Thoracic aorta (tissue), 2 donors: Measurements from ENCODE around the gene AMY1C. TPM values are rescaled to one million over a fixed set of nuclear protein-coding genes. Genes with fewer than 3 reads are reported as not detected.
"Not testable (repeated sequence)": the region's sequence is repeated elsewhere in the genome, so short reads cannot be mapped to it uniquely, and the experiment has no call there.

Experiments
- ATAC-seq: fragments of 150-250 bp; one replicate; pipeline ENCODE4 v1.8.0; 2017; ENCODE audit warnings: low read depth; ENCODE audit not compliant: insufficient number of reproducible peaks, low FRiP score
- DNase-seq: peaks from one replicate; pipeline ENCODE4 v3.0.0-alpha.2; 2020; ENCODE audit warnings: low spot score
- H3K27ac ChIP-seq, 2 donors: fragments of 200-600 bp; sonication (generic); 1 replicate in 1 of 2; 2 replicates in 1 of 2; pipeline ENCODE4 v1.5.1; 2016; ENCODE audit warnings: mild to moderate bottlenecking in 2 of 2, moderate library complexity in 2 of 2
- H3K27me3 ChIP-seq: fragments of 200-600 bp; sonication (generic); replicated peaks from 2 replicates; pipeline ENCODE4 v1.6.0; 2016; ENCODE audit warnings: mild to moderate bottlenecking; ENCODE audit not compliant: insufficient read depth
- H3K36me3 ChIP-seq: fragments of 200-600 bp; sonication (generic); one replicate; pipeline ENCODE4 v1.5.1; 2016
- H3K4me1 ChIP-seq, 2 donors: fragments of 200-600 bp; sonication (generic); 1 replicate in 1 of 2; 2 replicates in 1 of 2; pipeline versions ENCODE4 v1.5.1 to v1.6.0; 2016; ENCODE audit warnings: low read depth in 2 of 2, mild to moderate bottlenecking in 1 of 2; ENCODE audit not compliant: control insufficient read depth in 1 of 2
- H3K4me3 ChIP-seq: fragments of 200-600 bp; sonication (generic); 2 replicates; pipeline ENCODE4 v1.5.1; 2016; ENCODE audit warnings: mild to moderate bottlenecking
- H3K9me3 ChIP-seq: fragments of 200-600 bp; sonication (generic); 2 replicates; pipeline ENCODE4 v1.5.1; 2016
- total RNA-seq, 2 donors: library from RNA; depleted of rRNA; stranded (reverse); fragments of >200 nt; gene quantifications; one replicate each; pipeline versions ENCODE4 v1.1.0 to v1.2.3, GENCODE V29; 2016

The AMY1C gene
- not detected for total RNA-seq

DNA sequence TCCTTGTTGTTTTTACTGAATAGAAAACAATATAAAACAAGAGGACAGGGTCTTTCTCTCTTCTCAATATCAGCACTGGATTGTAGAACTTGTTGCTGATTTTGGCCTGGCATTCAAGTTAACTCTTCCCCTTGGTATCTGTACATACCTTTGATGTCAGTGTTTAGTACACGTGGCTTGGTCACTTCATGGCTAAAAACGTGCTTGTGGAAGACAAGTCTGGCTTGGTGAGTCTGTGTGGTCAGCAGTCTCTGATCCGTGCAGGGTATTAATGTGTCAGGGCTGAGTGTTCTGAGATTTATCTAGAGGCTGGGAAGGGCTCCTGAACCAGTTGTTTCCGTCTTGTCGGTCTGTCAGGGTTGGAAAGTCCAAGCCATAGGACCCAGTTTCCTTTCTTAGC lies at the start of gene AMY1C:
TSS of gene AMY1C (plus strand) at position 301 of the 400 bp plus-strand sequence. CDS start 572 bp downstream, outside the sequence.
- H3K4me3 ChIP-seq, H3K36me3 ChIP-seq, ATAC-seq: not testable (repeated sequence)

GRCh38 chr1:103700669-103701068 lies 49.0 kb upstream of the AMY1C start:
- H3K27ac ChIP-seq, H3K4me1 ChIP-seq, ATAC-seq, H3K9me3 ChIP-seq, DNase-seq, H3K4me3 ChIP-seq, H3K36me3 ChIP-seq, H3K27me3 ChIP-seq: not testable (repeated sequence)

More for the DNA sequence above, at the start of gene AMY1C:
- not testable (repeated sequence) for H3K4me1 ChIP-seq, H3K27me3 ChIP-seq, DNase-seq, H3K27ac ChIP-seq, H3K9me3 ChIP-seq

DNA sequence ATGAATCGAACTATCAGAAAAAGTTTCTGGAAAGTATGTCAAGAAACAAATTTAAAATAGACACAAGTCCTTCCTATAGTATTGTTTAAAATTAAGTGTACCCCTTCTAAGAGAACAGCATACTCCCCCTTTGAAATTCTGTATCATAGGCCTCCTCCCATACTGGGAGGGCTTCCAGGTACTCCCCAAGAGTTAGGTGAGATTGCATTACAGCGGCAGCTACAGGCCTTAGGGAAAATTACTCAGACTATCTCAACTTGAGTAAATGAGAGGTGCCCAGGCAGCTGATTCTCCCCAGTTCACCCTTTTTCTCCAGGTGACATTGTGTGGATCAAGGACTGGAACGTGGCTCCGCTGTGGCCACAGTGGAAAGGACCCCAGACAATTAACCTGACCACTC lies 48.4 kb upstream of the AMY1C start:
- not testable (repeated sequence) for H3K36me3 ChIP-seq, H3K4me1 ChIP-seq, H3K4me3 ChIP-seq, H3K27ac ChIP-seq, DNase-seq, H3K27me3 ChIP-seq, ATAC-seq, H3K9me3 ChIP-seq

GRCh38 chr1:103707670-103708069 lies 42.0 kb upstream of the AMY1C start:
- not testable (repeated sequence) for H3K9me3 ChIP-seq, DNase-seq, H3K4me3 ChIP-seq, ATAC-seq, H3K4me1 ChIP-seq, H3K27ac ChIP-seq, H3K27me3 ChIP-seq, H3K36me3 ChIP-seq

GRCh38 chr1:103710381-103710780 lies 39.3 kb upstream of the AMY1C start:
- DNase-seq, H3K9me3 ChIP-seq, H3K4me1 ChIP-seq, H3K27ac ChIP-seq, H3K4me3 ChIP-seq, H3K36me3 ChIP-seq, H3K27me3 ChIP-seq, ATAC-seq: not testable (repeated sequence)

DNA sequence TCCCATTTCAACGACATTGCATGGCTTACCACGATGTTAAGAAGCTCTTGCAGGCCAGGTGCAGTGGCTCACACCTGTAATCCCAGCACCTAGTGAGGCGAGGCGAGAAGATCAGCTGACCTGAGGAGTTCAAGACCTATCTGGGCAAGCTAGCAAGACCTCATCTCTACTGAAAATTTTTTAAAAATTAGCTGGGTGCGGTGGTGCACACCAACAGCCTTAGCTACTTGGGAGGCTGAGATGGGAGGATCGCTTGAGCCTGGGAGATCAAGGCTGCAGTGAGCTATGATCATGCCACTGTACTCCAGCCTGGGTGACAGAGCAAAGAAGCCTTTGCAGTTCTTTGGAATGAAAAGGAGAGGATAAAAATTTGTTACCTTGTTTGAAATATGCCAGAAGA lies 32.3 kb upstream of the AMY1C start:
- not testable (repeated sequence) for H3K9me3 ChIP-seq, H3K36me3 ChIP-seq, H3K4me3 ChIP-seq, ATAC-seq, H3K4me1 ChIP-seq, H3K27me3 ChIP-seq, DNase-seq, H3K27ac ChIP-seq

DNA sequence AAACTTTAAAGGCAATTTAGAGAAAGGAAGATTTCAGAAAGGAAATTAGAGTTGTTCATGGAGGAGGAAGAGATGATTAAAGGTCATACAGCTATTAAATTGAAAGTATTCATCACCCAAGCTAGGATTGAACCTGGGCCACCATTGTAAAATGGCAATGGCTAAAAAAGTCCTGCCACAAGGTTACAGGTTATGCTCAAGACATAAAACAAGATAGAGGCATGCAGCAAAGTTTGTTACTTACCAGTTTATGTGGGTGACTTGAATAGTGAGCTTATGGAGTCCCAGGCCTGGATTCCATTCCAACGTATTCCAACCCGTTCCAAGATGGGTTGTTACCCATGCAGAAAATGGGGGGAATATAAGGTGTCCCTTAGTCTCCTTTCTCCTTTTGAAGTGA lies 28.2 kb upstream of the AMY1C start:
- not testable (repeated sequence) for H3K9me3 ChIP-seq, ATAC-seq, H3K4me3 ChIP-seq, H3K27me3 ChIP-seq, H3K4me1 ChIP-seq, H3K27ac ChIP-seq, H3K36me3 ChIP-seq, DNase-seq

DNA sequence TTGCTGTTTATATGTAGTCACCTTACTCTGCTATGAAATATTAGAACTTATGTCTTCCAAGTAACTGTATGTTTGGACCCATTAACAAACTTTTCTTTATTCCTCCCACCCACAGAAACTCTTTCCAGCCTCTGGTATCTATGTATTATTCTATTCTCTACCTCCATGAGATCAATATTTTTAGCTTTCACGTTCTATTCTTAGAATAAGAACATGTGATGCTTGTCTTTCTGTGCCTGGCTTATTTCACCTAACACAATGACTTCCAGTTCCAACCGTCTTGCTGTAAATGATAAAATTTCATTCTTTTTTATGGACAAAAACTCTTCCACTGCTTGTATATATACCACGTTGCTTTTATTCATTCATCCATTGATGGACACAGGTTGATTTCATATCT lies 14.4 kb upstream of the AMY1C start:
- not testable (repeated sequence) for H3K27me3 ChIP-seq, H3K4me1 ChIP-seq, H3K9me3 ChIP-seq, H3K36me3 ChIP-seq, H3K27ac ChIP-seq, DNase-seq, ATAC-seq, H3K4me3 ChIP-seq

DNA sequence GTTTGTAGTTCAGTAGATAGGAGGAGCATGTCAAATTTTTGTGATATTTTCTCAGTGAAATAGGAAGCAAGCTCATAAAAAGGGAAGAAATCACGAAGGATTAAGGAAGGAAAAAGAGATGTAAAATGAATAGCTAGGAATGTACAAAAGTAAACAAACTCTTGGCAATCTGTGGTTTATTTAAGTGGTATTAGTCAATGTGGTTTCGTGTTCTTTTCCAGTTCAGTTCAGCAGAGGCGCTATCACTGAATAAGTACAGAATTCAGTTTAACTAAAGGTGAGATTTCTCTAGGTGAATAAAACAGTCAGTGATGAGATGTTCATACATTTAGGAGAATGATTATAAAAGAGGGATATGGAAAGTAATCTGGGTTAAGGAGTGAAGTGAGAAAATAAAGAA lies 11.7 kb upstream of the AMY1C start:
- H3K4me3 ChIP-seq, ATAC-seq, H3K27ac ChIP-seq, H3K9me3 ChIP-seq, DNase-seq, H3K36me3 ChIP-seq, H3K4me1 ChIP-seq, H3K27me3 ChIP-seq: not testable (repeated sequence)

DNA sequence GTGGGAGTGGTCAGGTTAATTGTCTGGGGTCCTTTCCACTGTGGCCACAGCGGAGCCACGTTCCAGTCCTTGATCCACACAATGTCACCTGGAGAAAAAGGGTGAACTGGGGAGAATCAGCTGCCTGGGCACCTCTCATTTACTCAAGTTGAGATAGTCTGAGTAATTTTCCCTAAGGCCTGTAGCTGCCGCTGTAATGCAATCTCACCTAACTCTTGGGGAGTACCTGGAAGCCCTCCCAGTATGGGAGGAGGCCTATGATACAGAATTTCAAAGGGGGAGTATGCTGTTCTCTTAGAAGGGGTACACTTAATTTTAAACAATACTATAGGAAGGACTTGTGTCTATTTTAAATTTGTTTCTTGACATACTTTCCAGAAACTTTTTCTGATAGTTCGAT lies 5.2 kb upstream of the AMY1C start:
- not testable (repeated sequence) for H3K27ac ChIP-seq, H3K4me3 ChIP-seq, DNase-seq, H3K4me1 ChIP-seq, H3K36me3 ChIP-seq, ATAC-seq, H3K9me3 ChIP-seq, H3K27me3 ChIP-seq

DNA sequence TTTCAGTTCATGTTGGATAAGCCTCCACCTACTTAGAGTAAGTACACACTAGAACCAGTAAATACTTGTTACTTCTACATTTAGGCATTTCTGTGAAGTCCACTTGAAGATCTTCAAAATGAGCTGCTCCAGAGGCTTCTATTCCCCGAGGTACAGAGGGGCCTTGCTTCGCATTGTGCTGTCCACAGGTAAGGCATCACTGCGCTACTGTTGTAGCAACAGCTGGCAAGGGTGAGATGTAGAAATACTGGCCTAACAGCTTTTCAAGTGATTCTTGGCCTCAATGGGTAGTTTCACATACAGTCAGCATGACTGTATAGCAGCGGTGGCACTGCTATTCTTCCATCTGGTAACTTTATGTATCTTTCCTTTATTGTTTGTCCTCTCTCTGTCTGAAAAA lies 4.7 kb upstream of the AMY1C start:
- H3K4me1 ChIP-seq, H3K27me3 ChIP-seq, H3K4me3 ChIP-seq, ATAC-seq, H3K9me3 ChIP-seq, H3K36me3 ChIP-seq, H3K27ac ChIP-seq, DNase-seq: not testable (repeated sequence)

- H3K27me3 ChIP-seq, H3K9me3 ChIP-seq, H3K36me3 ChIP-seq, H3K4me3 ChIP-seq, ATAC-seq, DNase-seq, H3K4me1 ChIP-seq, H3K27ac ChIP-seq: not testable (repeated sequence)
Observed at GRCh38 chr1:103748273-103748672, 1.4 kb upstream of the AMY1C start.
